NK-92 treated with Interleukin-12 subunit alpha and Interleukin-12 subunit beta, amount 100 ng/mL, for 24 hours (cell line): ENCODE data around the gene GALNT2.

Source experiments
- DNase-seq: peaks from one replicate; lab custom pipeline; 2025; lab: John Stamatoyannopoulos, UW

GALNT2 gene

DNA sequence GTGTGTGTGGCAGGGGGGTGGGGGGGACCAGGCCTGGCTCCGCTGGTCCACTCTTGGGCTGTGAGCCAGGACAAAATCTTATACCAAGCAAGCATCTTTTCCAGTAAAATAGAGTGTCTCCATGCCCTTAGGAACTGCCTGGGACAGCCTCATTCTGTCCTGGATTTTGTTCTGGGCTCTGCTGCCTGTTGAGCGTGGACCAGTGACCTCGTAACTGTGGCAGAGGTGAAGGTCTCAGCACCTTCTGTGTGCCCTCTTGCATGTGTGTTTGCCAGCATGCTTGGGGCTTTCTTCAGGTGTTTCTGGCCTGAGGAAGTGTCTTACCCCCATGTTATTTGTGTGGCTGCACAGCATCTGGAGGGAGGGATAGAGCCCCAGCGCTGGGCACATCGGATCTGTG lies 45.7 kb downstream of the GALNT2 start:
- no peak for DNase-seq

DNA sequence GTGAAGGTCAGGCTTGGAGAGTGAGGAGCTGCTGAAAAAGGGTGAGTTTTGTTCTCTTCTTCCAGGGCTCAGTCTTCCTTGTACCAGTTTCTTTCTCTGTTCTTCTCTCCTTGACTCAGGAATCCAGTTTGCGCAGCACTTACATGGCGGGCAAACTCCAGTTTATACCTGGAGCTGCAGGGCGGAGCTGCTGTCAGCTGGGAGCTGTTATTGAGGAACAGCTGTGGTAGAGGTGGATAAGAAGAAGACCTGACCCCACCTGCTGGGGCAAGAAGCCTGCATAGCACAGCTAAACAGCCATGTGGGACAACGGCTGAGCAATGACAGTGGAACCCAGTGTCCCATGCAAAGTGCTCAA lies 46.2 kb downstream of the GALNT2 start:
- DNase-seq = no peak

DNA sequence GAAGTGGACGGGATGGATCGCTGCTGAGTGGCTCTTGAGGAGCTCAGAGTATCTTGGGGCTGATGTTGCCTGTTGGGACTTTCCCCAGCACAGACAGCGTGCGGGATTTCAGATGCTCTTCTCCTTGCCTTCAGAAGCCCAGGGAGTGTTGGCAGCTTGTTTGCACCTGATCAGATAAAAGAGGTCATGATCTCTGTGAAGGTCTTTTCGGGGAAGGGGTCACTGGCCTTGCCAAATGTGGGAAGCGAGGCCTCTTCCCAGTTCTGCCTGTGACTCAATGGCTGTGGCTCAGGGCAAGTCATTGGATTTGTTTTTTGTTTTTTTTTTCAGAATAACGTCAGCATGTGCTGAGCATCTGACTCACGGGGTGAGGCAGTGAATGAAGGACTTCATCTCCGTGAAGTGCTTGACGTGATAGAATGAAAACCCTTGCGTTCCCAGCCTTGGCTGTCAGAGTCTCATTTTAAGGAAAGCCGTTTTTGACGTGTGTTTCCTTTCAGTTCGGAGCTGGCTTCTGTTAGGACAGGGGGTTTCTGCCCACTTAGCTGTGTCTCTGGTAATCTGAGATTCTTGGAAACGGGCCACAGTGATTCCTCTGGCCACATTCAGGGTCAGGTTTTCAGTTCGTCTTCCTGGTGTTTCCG lies 46.7 kb downstream of the GALNT2 start:
- DNase-seq = no peak

DNA sequence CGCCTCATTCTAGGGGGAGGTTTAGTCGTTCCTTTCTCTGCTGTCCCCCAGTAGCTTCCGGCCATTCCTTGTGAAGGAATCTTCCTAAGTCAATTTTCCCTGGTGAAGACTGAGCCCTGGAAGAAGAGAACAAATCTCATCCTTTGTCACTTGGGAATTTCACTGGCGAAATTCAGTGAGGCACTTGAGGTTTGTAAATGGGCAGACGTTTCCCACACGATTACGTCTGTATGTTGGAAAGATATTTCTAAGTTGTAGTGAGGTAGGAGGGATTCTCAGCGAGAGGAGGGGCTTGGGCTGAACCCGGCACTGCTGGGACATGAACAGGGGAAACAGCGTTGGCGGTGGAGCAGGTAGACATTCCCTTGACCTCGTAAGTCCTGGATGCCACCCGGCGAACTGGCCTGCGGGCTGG lies 47.2 kb downstream of the GALNT2 start:
- DNase-seq = no peak

GRCh38 chr1:230117694-230118093 lies 50.7 kb downstream of the GALNT2 start:
- DNase-seq = no peak

DNA sequence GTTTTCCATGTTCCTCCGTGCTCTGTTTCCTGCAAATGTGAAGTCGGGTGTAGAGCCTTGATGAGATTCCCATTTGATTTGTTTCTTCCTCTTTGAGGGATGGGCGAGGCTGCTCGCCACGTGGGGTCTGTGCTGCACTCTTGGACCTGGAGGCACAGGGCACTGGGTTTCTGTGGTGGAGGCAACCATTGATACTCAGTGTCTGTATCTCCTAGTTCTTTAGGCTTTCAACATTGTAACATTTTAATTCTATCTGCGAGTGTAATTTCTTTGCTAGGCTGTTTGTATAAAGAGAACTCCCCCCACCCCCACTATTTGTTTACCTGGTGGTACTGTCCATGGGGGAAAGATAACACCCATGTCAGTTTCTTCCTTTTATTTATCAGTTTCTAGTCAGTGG lies 52.3 kb downstream of the GALNT2 start:
- no peak for DNase-seq

GRCh38 chr1:230120289-230120920 lies 53.4 kb downstream of the GALNT2 start:
- DNase-seq = no peak

- DNase-seq = no peak
Measured at GRCh38 chr1:230120921-230121381, 53.9 kb downstream of the GALNT2 start.

DNA sequence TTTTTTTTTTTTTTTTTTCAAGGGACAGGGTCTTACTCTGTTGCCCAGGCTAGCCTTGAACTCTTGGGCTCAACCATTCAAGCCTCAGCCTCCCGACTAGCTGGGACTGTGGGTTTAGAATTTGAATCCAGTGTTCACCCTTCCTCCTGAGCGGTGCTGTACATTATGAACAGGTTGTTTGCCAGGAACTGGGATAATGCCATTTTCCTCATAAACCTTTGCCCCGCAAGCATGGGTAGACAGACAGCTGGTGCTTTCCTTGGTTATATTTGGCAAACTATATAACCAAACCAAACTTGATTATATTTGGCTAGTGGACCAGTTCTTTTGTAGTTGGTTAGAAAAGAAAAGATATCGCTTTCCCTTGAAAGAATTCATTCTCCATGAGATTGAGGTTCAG lies 54.9 kb downstream of the GALNT2 start:
- no peak for DNase-seq

DNA sequence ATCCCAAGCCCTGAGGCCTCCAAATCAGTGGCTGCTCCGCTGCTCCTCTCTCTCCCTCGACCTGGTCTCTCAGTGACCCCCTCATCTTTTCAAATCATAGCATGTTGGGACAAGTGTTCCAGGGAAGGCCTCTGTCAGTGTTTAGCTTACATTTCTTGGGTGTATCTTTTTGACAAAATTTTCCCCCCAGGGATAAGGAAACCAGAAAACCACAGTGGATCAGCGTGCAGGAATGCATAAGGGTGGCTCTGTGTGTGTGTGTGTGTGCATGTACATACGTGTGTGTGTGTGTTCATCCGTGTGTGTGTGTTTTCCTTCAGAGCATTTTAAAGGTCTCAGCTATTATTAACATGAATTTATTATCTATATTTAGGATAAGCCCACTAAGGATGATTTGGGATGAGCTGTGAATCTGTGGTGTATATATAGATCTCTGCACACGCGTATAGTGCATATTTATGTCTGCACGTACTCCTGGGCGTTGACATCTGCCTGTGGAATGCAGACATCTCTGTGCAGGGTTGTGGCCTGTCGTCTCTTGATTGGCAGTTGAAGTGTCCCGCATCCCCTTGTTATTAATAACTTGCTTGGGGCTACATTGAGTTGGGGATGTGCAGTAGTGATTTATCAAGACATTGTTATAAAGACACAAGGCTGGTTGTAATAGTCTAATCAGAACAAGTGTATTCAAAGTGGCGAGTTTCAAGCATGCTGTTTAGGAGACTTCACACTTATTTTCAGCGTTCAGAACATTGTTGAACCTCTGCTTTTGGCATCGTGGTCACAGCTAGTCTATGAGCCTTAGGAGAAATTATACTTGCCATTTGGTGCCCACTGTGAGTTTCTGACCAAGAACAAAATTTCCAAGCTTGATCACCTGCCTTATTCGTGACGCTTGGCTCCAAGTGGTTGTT lies 55.6 kb downstream of the GALNT2 start:
- no peak for DNase-seq

DNA sequence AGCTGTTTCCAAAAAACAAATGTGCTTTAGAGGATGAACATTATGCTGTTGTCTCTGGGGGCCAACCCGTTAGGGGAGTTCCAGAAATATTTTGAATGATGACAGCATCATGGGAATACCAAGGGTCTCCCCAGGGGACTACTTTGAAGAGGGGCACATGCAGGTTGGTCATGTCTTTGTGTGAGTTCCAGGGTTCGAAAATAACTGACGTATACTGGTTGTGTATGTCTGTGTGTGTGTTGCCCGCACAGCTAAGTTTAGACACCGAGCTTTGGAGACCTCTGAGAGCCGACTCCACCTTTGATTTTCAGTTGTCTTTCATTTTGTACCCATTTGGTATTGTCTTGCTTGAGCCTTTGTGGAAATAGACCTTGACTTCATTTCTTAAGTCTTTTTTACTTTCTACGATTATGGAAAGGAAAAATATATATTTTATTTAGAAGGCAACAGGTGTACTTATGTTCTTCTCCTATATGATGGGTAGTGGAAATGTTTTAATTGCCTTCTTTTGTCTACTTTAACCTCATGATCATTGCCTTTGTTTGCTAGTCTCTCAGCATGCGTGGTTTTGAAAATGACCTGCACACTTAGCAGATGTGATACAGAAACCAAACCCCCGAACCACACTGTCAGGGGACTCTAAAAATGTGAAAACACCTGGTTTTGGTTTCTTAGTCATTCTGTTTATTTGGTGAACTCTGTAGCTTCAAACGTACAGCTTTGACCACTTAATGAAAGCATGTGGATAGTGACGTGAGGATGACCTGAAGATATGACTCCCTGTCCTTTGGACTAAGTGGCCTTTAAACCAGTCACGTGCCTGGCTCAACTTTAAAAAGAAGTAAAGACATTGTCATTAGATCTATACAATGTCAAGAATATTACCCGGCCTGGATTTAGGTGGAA lies 56.5 kb downstream of the GALNT2 start:
- peak; percentile 24 for DNase-seq

DNA sequence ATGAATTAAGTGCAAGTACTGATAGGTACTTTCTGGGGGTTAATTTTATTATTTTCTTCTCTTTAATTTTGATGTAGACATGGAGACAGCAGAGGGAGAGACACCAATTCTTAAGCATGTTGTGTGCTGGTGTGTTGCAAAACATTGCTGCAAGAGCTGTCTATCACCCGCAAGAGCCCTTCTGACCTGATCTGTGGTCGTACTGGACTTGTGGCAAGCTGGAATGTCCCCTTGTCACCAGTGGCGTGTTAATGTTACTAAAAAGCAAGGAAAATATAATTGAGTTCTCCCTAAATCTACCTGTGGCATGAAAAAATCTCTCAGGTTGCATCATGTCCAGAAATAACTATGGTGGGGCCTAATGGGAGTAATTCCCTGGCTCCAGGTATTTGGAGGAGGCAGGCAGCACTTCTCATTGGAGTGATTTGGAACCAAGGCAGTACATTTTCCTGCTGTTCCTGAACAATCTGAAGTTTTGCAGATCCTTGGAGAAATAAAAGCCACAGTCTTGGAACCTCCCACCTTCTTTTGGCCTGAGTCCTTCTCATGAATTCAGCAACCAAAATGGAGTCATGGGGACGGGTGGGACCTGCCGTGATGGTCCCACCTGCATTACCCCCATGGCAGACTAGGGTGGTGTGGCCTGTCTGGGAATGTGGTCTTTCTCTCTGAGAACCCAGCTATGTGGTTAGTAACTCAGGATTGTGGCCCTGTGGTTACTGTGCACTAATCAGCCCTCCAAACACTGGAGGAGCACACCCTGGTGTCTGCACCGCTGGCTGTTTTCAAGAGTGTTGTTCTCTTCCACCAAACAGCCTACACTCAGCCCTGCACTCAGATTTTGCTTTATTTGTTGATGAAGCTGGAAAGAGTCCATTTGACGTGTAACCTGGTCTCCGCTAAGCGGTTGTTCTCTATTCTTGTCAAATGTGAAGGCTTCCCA lies 57.4 kb downstream of the GALNT2 start:
- no peak for DNase-seq

DNA sequence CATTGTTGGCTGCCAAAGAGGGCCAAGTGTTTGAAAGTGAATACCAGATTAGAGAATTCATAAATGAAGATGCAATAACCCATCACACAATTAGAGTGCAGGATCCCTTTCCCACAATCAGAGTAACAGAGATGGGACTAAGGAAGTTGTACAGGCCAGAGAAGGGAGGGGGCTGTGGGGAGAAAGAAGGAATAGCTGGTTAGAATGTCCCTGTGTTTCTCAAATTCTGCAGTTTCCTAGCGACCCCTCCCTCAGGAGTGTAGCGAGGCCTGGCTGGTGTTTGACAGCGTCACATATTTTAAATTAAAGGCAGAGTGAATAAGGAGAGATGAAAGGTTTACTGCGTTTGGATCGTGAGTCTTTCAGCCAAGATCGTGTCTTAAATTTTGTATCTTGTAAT lies 58.1 kb downstream of the GALNT2 start:
- no peak for DNase-seq

DNA sequence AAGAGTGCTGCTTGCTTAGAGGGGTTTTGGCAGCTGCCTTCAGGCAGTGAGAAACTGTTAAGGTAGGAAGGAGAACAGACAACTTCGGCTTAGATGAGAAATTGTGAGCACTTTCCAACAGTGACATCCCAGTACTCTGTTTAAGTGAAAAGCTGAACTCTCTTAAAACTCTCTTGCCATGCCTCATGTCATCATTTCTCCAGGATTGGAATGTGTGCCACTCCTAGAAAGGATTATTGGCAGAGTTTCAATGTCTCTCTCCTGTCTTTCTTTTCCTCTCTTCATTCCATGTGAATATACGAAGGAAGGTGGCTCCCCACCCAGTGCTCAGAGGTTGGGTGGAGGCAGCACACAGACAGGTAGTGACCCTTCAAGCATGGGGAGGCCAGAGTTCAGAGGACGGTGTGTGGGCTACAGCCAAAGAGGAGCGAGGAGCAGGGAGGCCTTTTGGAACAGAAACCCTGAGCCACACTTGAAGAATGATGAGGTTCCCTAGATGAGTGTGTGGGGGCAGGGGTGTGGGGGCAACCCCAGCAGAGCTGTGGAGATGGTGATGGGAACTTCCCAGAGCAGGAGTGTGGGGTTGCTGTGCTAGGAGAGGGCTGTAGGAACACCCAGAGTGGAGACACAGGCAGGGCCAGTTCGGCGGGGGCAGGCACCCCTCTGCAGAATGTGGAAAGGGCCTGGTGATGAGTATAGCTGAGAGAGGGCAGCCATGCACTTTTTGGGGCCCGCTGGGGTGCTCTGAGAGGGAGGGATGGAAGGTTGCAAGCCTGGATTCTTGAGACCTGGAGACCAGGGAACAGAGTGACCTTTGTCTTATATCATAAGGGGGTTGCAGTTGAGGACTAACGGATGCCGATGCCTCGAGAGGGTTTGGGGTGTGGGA lies 58.8 kb downstream of the GALNT2 start:
- no peak for DNase-seq

GRCh38 chr1:230126529-230127104 lies 59.6 kb downstream of the GALNT2 start:
- DNase-seq = no peak

DNA sequence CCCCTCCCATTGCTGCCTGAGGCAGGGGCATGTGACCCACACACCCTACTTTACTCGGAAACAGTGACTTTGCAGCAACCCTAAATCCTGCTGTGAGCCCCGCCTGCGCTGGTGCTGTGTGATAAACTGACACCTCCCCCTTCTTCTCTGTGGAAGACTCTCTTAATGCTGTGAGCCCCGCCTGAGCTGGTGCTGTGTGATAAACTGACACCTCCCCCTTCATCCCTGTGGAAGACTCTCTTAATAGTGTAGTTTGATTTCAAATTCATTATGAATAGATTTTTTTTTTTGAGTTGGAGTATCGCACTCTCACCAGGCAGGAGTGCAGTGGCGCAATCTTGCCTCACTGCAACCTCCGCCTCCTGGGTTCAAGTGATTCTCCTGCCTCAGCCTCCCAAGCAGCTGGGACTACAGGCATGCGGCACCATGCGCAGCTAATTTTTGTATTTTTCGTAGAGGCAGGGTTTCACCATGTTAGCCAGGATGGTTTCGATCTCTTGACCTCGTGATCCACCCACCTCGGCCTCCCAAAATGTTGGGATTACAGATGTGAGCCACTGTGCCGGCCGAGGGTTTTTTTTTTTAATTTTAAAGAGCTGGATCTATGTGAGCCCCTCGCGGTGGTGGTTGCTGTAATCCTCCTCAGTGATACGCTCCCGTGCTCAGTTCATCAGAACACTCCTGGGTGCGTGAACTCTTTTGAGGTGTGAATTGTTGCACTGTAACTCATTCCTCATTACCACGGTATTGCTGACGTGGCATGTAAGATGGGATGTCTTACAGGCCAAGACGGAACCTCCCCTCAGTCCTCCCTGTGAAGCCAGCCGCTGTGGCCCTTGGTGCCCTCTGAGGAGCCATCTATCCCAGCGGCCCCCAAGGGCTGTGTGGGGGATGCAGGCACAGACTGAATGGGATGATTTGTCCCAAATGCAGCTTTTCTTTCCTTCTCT lies 60.3 kb downstream of the GALNT2 start:
- no peak for DNase-seq

DNA sequence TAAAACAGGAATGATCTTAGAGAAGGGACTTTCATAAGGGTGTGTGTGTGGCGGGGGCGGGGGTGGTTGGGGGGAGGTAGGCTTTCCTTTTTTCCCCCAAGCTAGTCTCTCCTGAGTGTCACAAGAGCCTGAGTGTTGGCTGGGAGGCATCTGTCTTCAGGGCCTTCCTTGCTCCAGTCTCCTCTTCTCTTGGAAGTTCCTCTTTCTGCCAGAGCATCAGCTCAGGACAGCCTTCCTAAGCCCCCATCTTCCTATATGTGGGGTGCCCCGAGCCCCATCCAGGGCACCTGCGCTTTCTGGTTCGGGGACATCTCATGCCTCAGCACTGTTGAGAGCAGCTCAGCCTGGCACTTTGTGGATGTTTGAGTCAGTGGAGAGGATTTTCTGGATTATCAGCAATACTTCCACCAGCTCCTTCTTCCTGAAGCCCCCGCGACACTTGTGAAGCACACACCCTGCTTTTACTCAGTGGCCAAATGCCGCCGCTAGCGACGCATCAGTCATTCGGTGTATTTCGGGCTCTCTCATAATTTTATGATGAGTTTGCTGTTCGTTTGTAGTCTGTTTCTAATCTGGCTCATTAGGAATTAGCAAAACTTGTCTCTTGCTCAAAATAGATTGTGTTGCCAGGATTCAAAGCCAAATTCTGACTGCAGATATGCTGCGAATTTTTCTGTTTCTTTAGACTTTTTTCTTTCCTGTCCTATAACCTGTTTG lies 61.7 kb downstream of the GALNT2 start:
- DNase-seq = no peak

GRCh38 chr1:230129341-230129740 lies 62.3 kb downstream of the GALNT2 start:
- no peak for DNase-seq
